ENCODE data around the gene DDX10. TPM values are rescaled to one million over a fixed set of nuclear protein-coding genes. Genes with fewer than 3 reads are reported as not detected.

Gene DDX10
- total and polyA plus RNA-seq, 2 experiments from 2014 or later = 32.4 to 37.8 TPM

DNA sequence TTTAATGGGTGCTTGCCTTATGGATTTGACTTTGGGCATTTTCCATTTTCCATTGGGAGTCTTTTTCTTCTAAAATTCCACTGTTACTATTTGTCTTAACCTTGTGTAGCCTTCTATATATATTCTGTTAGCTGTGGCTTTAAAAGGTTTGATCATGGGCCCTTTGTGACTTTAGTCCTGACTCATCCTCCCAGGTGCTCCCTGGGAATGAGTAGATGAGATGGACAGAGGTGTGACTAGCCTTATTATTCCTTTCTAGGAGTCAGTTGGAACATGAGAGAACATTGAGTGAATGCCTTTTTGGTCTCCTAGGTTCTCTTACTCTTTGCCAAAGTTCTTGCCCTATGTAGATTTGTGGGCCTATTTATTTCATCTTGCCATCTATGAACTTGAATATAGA is 39.0 kb downstream of the DDX10 start:
- Histone ChIP-seq H3K79me2 (replicated peaks; ENCODE audit: insufficient read depth) (no peaks in the 10 kb centered on the region), H3F3A (replicated peaks; ENCODE audit: low read depth) (no peaks in the 10 kb centered on the region), H3K4me2 (no peak overlapping the region), H3K27ac (ENCODE audit: low read depth) (no peak overlapping the region), H3K4me3 (no peak overlapping the region), H4K20me1 (replicated peaks; ENCODE audit: insufficient read depth) (no peaks in the 10 kb centered on the region), H2AFZ (no peak overlapping the region), H3K36me3 (ENCODE audit: insufficient read depth) (peaks cover 16% of the 10 kb centered on the region; the same call in 1 of the 2 replicates), H3K9me2 (ENCODE audit: insufficient read depth) (no peaks in the 10 kb centered on the region), H3K4me1 (ENCODE audit: insufficient read depth) (peaks cover 19% of the 10 kb centered on the region), H3K27me3 (ENCODE audit: insufficient read depth) (no peaks in the 10 kb centered on the region)
- ATAC-seq = no peak
- no peak for DNase-seq (ENCODE audit: low spot score)
- peaks cover 9% of the 10 kb centered on the region; the same call in 2 of the 3 replicates for H3K4me1 Mint-ChIP-seq
- peaks cover 14% of the 10 kb centered on the region for H3K9me3 Mint-ChIP-seq
- H3K27me3 Mint-ChIP-seq (ENCODE audit: insufficient read depth, low read depth, poor library complexity) = peaks cover under 1% of the 10 kb centered on the region
- peaks cover 27% of the 10 kb centered on the region for H3K36me3 Mint-ChIP-seq (ENCODE audit: low read depth)
- H3K4me3 Mint-ChIP-seq = no peak overlapping the region
- no peak overlapping the region for H3K27ac Mint-ChIP-seq
- TF ChIP-seq, protein P1, sequence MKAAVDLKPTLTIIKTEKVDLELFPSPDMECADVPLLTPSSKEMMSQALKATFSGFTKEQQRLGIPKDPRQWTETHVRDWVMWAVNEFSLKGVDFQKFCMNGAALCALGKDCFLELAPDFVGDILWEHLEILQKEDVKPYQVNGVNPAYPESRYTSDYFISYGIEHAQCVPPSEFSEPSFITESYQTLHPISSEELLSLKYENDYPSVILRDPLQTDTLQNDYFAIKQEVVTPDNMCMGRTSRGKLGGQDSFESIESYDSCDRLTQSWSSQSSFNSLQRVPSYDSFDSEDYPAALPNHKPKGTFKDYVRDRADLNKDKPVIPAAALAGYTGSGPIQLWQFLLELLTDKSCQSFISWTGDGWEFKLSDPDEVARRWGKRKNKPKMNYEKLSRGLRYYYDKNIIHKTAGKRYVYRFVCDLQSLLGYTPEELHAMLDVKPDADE (IDR thresholded peaks at IDR 0.05) = no peak
- no peak for TF ChIP-seq JUNB (IDR thresholded peaks at IDR 0.05; ENCODE audit: unreplicated experiment)
- TF ChIP-seq, protein P2, sequence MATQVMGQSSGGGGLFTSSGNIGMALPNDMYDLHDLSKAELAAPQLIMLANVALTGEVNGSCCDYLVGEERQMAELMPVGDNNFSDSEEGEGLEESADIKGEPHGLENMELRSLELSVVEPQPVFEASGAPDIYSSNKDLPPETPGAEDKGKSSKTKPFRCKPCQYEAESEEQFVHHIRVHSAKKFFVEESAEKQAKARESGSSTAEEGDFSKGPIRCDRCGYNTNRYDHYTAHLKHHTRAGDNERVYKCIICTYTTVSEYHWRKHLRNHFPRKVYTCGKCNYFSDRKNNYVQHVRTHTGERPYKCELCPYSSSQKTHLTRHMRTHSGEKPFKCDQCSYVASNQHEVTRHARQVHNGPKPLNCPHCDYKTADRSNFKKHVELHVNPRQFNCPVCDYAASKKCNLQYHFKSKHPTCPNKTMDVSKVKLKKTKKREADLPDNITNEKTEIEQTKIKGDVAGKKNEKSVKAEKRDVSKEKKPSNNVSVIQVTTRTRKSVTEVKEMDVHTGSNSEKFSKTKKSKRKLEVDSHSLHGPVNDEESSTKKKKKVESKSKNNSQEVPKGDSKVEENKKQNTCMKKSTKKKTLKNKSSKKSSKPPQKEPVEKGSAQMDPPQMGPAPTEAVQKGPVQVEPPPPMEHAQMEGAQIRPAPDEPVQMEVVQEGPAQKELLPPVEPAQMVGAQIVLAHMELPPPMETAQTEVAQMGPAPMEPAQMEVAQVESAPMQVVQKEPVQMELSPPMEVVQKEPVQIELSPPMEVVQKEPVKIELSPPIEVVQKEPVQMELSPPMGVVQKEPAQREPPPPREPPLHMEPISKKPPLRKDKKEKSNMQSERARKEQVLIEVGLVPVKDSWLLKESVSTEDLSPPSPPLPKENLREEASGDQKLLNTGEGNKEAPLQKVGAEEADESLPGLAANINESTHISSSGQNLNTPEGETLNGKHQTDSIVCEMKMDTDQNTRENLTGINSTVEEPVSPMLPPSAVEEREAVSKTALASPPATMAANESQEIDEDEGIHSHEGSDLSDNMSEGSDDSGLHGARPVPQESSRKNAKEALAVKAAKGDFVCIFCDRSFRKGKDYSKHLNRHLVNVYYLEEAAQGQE (IDR thresholded peaks at IDR 0.05; ENCODE audit: unreplicated experiment) = no peak
- no peak for TF ChIP-seq ZNF331 (CRISPR knock-in tag; IDR thresholded peaks at IDR 0.05; ENCODE audit: low read depth)
- no peak for TF ChIP-seq STAT1 (IDR thresholded peaks at IDR 0.05; ENCODE audit: unreplicated experiment)
- TF ChIP-seq, protein P3, sequence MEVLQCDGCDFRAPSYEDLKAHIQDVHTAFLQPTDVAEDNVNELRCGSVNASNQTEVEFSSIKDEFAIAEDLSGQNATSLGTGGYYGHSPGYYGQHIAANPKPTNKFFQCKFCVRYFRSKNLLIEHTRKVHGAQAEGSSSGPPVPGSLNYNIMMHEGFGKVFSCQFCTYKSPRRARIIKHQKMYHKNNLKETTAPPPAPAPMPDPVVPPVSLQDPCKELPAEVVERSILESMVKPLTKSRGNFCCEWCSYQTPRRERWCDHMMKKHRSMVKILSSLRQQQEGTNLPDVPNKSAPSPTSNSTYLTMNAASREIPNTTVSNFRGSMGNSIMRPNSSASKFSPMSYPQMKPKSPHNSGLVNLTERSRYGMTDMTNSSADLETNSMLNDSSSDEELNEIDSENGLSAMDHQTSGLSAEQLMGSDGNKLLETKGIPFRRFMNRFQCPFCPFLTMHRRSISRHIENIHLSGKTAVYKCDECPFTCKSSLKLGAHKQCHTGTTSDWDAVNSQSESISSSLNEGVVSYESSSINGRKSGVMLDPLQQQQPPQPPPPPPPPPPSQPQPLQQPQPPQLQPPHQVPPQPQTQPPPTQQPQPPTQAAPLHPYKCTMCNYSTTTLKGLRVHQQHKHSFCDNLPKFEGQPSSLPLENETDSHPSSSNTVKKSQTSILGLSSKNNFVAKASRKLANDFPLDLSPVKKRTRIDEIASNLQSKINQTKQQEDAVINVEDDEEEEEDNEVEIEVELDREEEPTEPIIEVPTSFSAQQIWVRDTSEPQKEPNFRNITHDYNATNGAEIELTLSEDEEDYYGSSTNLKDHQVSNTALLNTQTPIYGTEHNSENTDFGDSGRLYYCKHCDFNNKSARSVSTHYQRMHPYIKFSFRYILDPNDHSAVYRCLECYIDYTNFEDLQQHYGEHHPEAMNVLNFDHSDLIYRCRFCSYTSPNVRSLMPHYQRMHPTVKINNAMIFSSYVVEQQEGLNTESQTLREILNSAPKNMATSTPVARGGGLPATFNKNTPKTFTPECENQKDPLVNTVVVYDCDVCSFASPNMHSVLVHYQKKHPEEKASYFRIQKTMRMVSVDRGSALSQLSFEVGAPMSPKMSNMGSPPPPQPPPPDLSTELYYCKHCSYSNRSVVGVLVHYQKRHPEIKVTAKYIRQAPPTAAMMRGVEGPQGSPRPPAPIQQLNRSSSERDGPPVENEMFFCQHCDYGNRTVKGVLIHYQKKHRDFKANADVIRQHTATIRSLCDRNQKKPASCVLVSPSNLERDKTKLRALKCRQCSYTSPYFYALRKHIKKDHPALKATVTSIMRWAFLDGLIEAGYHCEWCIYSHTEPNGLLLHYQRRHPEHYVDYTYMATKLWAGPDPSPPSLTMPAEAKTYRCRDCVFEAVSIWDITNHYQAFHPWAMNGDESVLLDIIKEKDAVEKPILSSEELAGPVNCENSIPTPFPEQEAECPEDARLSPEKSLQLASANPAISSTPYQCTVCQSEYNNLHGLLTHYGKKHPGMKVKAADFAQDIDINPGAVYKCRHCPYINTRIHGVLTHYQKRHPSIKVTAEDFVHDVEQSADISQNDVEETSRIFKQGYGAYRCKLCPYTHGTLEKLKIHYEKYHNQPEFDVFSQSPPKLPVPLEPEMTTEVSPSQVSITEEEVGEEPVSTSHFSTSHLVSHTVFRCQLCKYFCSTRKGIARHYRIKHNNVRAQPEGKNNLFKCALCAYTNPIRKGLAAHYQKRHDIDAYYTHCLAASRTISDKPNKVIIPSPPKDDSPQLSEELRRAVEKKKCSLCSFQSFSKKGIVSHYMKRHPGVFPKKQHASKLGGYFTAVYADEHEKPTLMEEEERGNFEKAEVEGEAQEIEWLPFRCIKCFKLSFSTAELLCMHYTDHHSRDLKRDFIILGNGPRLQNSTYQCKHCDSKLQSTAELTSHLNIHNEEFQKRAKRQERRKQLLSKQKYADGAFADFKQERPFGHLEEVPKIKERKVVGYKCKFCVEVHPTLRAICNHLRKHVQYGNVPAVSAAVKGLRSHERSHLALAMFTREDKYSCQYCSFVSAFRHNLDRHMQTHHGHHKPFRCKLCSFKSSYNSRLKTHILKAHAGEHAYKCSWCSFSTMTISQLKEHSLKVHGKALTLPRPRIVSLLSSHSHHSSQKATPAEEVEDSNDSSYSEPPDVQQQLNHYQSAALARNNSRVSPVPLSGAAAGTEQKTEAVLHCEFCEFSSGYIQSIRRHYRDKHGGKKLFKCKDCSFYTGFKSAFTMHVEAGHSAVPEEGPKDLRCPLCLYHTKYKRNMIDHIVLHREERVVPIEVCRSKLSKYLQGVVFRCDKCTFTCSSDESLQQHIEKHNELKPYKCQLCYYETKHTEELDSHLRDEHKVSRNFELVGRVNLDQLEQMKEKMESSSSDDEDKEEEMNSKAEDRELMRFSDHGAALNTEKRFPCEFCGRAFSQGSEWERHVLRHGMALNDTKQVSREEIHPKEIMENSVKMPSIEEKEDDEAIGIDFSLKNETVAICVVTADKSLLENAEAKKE (CRISPR knock-in tag; IDR thresholded peaks at IDR 0.05) = no peak
- TF ChIP-seq, protein P4, sequence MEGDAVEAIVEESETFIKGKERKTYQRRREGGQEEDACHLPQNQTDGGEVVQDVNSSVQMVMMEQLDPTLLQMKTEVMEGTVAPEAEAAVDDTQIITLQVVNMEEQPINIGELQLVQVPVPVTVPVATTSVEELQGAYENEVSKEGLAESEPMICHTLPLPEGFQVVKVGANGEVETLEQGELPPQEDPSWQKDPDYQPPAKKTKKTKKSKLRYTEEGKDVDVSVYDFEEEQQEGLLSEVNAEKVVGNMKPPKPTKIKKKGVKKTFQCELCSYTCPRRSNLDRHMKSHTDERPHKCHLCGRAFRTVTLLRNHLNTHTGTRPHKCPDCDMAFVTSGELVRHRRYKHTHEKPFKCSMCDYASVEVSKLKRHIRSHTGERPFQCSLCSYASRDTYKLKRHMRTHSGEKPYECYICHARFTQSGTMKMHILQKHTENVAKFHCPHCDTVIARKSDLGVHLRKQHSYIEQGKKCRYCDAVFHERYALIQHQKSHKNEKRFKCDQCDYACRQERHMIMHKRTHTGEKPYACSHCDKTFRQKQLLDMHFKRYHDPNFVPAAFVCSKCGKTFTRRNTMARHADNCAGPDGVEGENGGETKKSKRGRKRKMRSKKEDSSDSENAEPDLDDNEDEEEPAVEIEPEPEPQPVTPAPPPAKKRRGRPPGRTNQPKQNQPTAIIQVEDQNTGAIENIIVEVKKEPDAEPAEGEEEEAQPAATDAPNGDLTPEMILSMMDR (conservative IDR thresholded peaks at IDR 0.05; ENCODE audit: low read depth in 2 of 2) = no peak
- no peak for TF ChIP-seq EZH2phosphoT487 (IDR thresholded peaks at IDR 0.05; ENCODE audit: unreplicated experiment)
- no peak for TF ChIP-seq CREB1 (CRISPR knock-in tag; IDR thresholded peaks at IDR 0.05; ENCODE audit: low read depth)
- no peak for TF ChIP-seq NANOG (IDR thresholded peaks at IDR 0.05; ENCODE audit: borderline replicate concordance)
- TF ChIP-seq EZH2 (IDR thresholded peaks at IDR 0.05; ENCODE audit: low read depth, unreplicated experiment) = no peak
- TF ChIP-seq POLR2AphosphoS5 (IDR thresholded peaks at IDR 0.05; ENCODE audit: low read depth) = no peak
- no peak for TF ChIP-seq ZNF114 (CRISPR knock-in tag; IDR thresholded peaks at IDR 0.05)
